DMS 273 treated with DMSO at 0.1 percent for 48 hours (cell line): Measurements from ENCODE around the gene EGR1.

Experiments used
- DNase-seq: peaks from one replicate; lab custom pipeline; 2025; lab: John Stamatoyannopoulos, UW

Gene EGR1

GRCh38 chr5:138453590-138453989, 11.7 kb upstream of the EGR1 start:
- no peak for DNase-seq

GRCh38 chr5:138454121-138454520, 11.2 kb upstream of the EGR1 start:
- DNase-seq, result no peak

- DNase-seq, result no peak
Observed at GRCh38 chr5:138455232-138455930, 9.9 kb upstream of the EGR1 start.

GRCh38 chr5:138457531-138458275, 7.6 kb upstream of the EGR1 start:
- DNase-seq, result no peak

GRCh38 chr5:138458384-138458783, 6.9 kb upstream of the EGR1 start:
- no peak for DNase-seq

- DNase-seq, result no peak
Observed at GRCh38 chr5:138458856-138459255, 6.4 kb upstream of the EGR1 start.

- DNase-seq, result no peak
Observed at GRCh38 chr5:138459311-138459933, 5.9 kb upstream of the EGR1 start.

GRCh38 chr5:138460032-138460693, 5.1 kb upstream of the EGR1 start:
- DNase-seq, result no peak

GRCh38 chr5:138461343-138462125, 3.7 kb upstream of the EGR1 start:
- DNase-seq, result no peak

- DNase-seq, result no peak
Observed at GRCh38 chr5:138463419-138464007, 1.8 kb upstream of the EGR1 start.

- DNase-seq, result peak; percentile 79
Observed at GRCh38 chr5:138464008-138464387, 1.3 kb upstream of the EGR1 start.

- DNase-seq, result peak; percentile 96
Observed at GRCh38 chr5:138464388-138465260, 655 bp upstream of the EGR1 start.

- no peak for DNase-seq
Observed at GRCh38 chr5:138466125-138466899, 1.0 kb downstream of the EGR1 start.

GRCh38 chr5:138466900-138467710, 1.8 kb downstream of the EGR1 start:
- DNase-seq, result no peak

- no peak for DNase-seq
Observed at GRCh38 chr5:138467711-138468132, 2.4 kb downstream of the EGR1 start.

- no peak for DNase-seq
Observed at GRCh38 chr5:138468133-138468965, 3.1 kb downstream of the EGR1 start.

GRCh38 chr5:138468966-138469539, 3.8 kb downstream of the EGR1 start:
- no peak for DNase-seq
